ENCODE results near the gene CDC14A.

DNA sequence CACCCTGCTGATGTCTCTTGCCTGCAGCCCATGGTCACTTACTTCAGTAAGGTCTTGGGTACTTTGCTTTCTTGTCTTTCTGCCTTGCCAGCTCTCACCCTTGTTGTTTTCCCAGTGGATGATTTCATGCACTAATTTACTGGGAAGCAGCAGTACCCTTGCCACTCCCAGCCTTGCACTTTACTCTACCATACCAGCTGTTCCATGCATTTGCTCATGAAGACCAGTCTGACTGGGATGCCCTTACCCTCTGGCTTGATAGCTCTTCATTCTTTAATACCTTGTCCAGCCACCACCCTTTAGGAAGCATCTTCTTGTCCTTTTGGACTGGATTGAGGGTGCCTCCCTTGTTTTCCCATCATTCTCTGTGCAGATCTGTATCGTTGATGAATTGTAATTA lies 28.3 kb downstream of the CDC14A start:
- TF ChIP-seq CTCF (IDR thresholded peaks at IDR 0.05; ENCODE audit: extremely low read depth in 1 of 2, insufficient read depth in 1 of 2, low read depth in 1 of 2, low read length in 2 of 2) (no peak), MYC (IDR thresholded peaks at IDR 0.05; ENCODE audit: low read depth, low read length) (no peak), POLR2A (IDR thresholded peaks at IDR 0.05; ENCODE audit: low read depth, low read length) (no peak), POLR2AphosphoS5 (IDR thresholded peaks at IDR 0.05; ENCODE audit: insufficient read depth, low read depth, low read length) (no peak), MAX (IDR thresholded peaks at IDR 0.05; ENCODE audit: insufficient read depth, insufficient read length) (no peak), EZH2 (IDR thresholded peaks at IDR 0.05; ENCODE audit: borderline replicate concordance, low read depth, low read length, severe bottlenecking) (no peak), JUN (IDR thresholded peaks at IDR 0.05; ENCODE audit: borderline replicate concordance, insufficient read depth, insufficient read length, low read depth) (no peak), FOS (IDR thresholded peaks at IDR 0.05; ENCODE audit: borderline replicate concordance, insufficient read depth, low read length) (no peak)

Data from endothelial cell of umbilical vein (primary cell).